OCI-LY1 (cell line): Measurements from ENCODE around the gene ANTKMT.

Source experiments
- H2AFZ ChIP-seq: fragments of 200-600 bp; sonication (generic), shearing (Covaris generic); 2 replicates; pipeline ENCODE4 v1.6.0; 2014; ENCODE audit warnings: antibody characterized with exemption, mild to moderate bottlenecking, low read length
- H3F3A ChIP-seq: fragments of 200-600 bp; sonication (generic), shearing (Covaris generic); 2 replicates; pipeline ENCODE4 v1.6.0; 2014; ENCODE audit warnings: mild to moderate bottlenecking, antibody characterized with exemption, low read length, moderate library complexity; ENCODE audit not compliant: insufficient read depth
- H3K27ac ChIP-seq: fragments of 200-600 bp; sonication (generic); 2 replicates; pipeline ENCODE4 v1.5.1; 2014; ENCODE audit warnings: low read length, mixed run types, mild to moderate bottlenecking, low read depth; ENCODE audit not compliant: poor library complexity, severe bottlenecking
- H3K27me3 ChIP-seq: fragments of 200-600 bp; sonication (generic); 2 replicates; pipeline ENCODE4 v1.6.0; 2014; ENCODE audit warnings: antibody characterized with exemption, mild to moderate bottlenecking, low read length, moderate library complexity; ENCODE audit not compliant: insufficient read depth
- H3K36me3 ChIP-seq: fragments of 200-600 bp; sonication (generic); 2 replicates; pipeline ENCODE4 v1.6.1; 2014; ENCODE audit warnings: mild to moderate bottlenecking, antibody characterized with exemption, low read length, moderate library complexity, mixed read lengths; ENCODE audit not compliant: insufficient read depth
- H3K4me1 ChIP-seq: fragments of 200-600 bp; sonication (generic); 2 replicates; pipeline ENCODE4 v1.5.1; 2014; ENCODE audit warnings: mild to moderate bottlenecking, low read length, moderate library complexity; ENCODE audit not compliant: insufficient read depth, severe bottlenecking
- H3K4me2 ChIP-seq: fragments of 200-600 bp; sonication (generic), shearing (Covaris generic); 2 replicates; pipeline ENCODE4 v1.6.1; 2014; ENCODE audit warnings: low read length
- H3K4me3 ChIP-seq: fragments of 200-600 bp; sonication (generic); 2 replicates; pipeline ENCODE4 v1.5.1; 2014; ENCODE audit warnings: low read length, low read depth, mild to moderate bottlenecking, mixed read lengths; ENCODE audit not compliant: poor library complexity, severe bottlenecking
- H3K79me2 ChIP-seq: fragments of 200-600 bp; shearing (Covaris generic); 2 replicates; pipeline ENCODE4 v1.6.1; 2016; ENCODE audit warnings: mixed run types, low read length, mixed read lengths; ENCODE audit not compliant: insufficient read depth
- H3K9ac ChIP-seq: fragments of 200-600 bp; sonication (generic), shearing (Covaris generic); 2 replicates; pipeline ENCODE4 v1.6.1; 2014; ENCODE audit warnings: mild to moderate bottlenecking, low read length, mixed read lengths
- H3K9me2 ChIP-seq: fragments of 200-600 bp; sonication (generic), shearing (Covaris generic); 2 replicates; pipeline ENCODE4 v1.6.1; 2014; ENCODE audit warnings: low read depth, mild to moderate bottlenecking, low read length, mixed read lengths
- H3K9me3 ChIP-seq: fragments of 200-600 bp; shearing (Covaris generic); 2 replicates; pipeline ENCODE4 v1.6.1; 2014; ENCODE audit warnings: low read length, mixed read lengths
- H4K20me1 ChIP-seq: fragments of 200-600 bp; sonication (generic), shearing (Covaris generic); 2 replicates; pipeline ENCODE4 v1.6.0; 2016; ENCODE audit warnings: mild to moderate bottlenecking, low read length; ENCODE audit not compliant: insufficient read depth
- EZH2 ChIP-seq: fragments of 200-600 bp; sonication (generic), shearing (Covaris generic); IDR thresholded peaks from 2 replicates; pipeline ENCODE4 v1.8.0; 2017; ENCODE audit warnings: borderline replicate concordance, mixed run types, mild to moderate bottlenecking, antibody characterized with exemption, low read length, moderate library complexity, mixed read lengths
- TF ChIP-seq, protein P1 (sequence below): fragments of 200-600 bp; sonication (generic), shearing (Covaris generic); IDR thresholded peaks from 2 replicates; pipeline ENCODE4 v1.5.1; 2017; ENCODE audit warnings: mild to moderate bottlenecking, antibody characterized with exemption, low read length, moderate library complexity, mixed read lengths

The ANTKMT gene

DNA sequence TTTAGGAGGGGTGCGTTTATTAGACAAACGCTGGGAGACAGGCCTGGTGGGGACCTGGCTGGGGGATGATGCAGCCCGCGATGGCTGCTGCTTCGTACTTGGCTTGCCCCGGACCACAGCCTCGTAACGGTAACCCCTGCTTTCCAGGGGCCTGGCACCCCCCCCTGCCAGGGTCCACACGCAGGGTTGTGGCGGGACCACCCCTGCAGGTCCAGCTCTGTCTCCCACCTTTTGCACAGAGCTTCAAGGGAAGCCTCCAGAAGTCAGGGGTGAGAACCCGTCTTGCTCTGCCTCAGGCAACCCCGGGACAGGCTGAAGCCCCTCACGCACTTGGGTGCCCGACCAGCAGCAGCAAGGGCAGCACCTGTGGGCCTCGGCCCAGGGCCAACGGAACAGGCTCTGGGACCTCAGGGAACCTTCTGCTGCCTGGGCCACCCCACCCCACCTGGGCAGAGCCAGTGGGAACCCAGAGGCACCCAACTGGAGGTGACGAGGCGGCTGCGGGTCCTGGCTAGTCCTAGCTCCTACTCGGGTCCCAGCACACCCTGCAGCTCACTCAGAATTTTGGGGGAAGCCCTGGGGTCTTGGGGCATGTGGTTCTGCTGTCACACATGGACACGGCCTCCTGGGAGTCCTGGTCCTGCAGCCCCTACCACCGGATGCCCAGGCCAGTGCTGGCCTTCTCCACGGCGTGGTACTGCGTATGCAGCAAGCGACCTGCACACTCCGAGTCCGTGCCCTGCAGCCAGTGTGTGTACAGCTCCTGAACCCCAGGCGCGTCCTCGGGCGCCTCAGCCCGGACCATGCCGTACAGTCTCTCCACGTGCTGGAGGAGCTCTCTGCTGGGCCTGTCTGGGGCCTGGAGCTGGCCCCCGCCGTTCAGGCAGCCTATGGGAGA lies 9.1 kb downstream of the ANTKMT start:
- TF ChIP-seq, protein P1, sequence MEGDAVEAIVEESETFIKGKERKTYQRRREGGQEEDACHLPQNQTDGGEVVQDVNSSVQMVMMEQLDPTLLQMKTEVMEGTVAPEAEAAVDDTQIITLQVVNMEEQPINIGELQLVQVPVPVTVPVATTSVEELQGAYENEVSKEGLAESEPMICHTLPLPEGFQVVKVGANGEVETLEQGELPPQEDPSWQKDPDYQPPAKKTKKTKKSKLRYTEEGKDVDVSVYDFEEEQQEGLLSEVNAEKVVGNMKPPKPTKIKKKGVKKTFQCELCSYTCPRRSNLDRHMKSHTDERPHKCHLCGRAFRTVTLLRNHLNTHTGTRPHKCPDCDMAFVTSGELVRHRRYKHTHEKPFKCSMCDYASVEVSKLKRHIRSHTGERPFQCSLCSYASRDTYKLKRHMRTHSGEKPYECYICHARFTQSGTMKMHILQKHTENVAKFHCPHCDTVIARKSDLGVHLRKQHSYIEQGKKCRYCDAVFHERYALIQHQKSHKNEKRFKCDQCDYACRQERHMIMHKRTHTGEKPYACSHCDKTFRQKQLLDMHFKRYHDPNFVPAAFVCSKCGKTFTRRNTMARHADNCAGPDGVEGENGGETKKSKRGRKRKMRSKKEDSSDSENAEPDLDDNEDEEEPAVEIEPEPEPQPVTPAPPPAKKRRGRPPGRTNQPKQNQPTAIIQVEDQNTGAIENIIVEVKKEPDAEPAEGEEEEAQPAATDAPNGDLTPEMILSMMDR: no peak
- TF ChIP-seq EZH2: no peak
- Histone ChIP-seq H3K36me3 (peaks cover 49% of the 10 kb centered on the region), H3K9me2 (no peaks in the 10 kb centered on the region), H3K27ac (peak overlapping the region; percentile 58), H3K9ac (peak overlapping the region; percentile 43; the same call in 1 of the 2 replicates), H3F3A (peaks cover 4% of the 10 kb centered on the region; the same call in 1 of the 2 replicates), H2AFZ (no peak overlapping the region), H4K20me1 (no peaks in the 10 kb centered on the region), H3K79me2 (no peaks in the 10 kb centered on the region), H3K9me3 (no peaks in the 10 kb centered on the region), H3K27me3 (no peaks in the 10 kb centered on the region), H3K4me2 (peak overlapping the region; percentile 57), H3K4me1 (peaks cover 22% of the 10 kb centered on the region), H3K4me3 (peak overlapping the region; percentile 93)

DNA sequence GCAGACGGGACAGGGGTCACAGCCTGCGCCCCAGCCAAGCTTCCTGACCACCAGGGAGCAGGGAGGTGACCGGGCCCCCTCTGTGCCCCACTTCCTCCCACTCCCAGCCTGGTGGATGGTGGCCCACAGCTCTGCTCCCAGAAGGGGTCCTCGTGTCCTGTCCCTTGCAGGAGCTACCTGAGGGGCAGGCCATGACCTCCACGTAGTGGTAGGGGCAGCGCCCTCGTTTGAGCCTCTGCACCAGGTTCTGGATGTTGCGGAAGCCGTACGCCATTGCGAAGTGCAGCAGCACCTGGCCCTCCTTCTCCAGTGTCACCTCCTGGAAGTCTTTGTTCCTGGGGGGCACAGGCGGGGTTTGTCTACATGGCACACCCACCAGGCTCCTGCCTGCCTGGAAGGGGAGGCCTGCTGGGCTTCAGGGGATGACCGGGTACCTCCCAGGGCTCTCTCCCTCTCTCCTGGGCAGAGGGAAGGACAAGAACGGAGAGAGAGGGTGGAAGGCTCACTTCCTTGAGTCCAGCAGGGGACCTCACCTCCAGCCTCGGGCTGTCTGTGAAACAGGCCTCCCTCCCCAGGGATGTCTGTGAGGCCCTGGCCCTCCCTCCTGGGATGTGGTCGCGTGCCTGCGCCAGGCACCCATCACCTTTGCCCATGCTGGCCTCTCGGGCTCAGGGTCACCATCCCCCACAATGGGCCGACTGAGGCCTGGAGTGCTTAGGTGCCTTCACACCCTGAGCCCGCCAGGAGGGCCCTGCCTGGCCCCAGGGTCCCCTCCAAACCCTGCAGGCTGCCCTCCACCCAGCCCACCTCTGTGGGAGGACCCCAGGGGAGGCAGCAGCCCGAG lies 9.9 kb downstream of the ANTKMT start:
- peaks cover 23% of the 10 kb centered on the region for H3K4me1 ChIP-seq
- no peak overlapping the region for H3K4me3 ChIP-seq
- H3K4me2 ChIP-seq: no peak overlapping the region
- H3K79me2 ChIP-seq: no peaks in the 10 kb centered on the region
- H4K20me1 ChIP-seq: no peaks in the 10 kb centered on the region
- H3K9me3 ChIP-seq: no peaks in the 10 kb centered on the region
- peak overlapping the region; percentile 58 for H3K27ac ChIP-seq
- no peak for TF ChIP-seq EZH2
- TF ChIP-seq, protein P1: no peak
- peaks cover 4% of the 10 kb centered on the region; the same call in 1 of the 2 replicates for H3F3A ChIP-seq
- H3K9ac ChIP-seq: no peak overlapping the region
- no peaks in the 10 kb centered on the region for H3K27me3 ChIP-seq
- no peak overlapping the region for H2AFZ ChIP-seq
- peaks cover 58% of the 10 kb centered on the region for H3K36me3 ChIP-seq
- H3K9me2 ChIP-seq: no peaks in the 10 kb centered on the region

DNA sequence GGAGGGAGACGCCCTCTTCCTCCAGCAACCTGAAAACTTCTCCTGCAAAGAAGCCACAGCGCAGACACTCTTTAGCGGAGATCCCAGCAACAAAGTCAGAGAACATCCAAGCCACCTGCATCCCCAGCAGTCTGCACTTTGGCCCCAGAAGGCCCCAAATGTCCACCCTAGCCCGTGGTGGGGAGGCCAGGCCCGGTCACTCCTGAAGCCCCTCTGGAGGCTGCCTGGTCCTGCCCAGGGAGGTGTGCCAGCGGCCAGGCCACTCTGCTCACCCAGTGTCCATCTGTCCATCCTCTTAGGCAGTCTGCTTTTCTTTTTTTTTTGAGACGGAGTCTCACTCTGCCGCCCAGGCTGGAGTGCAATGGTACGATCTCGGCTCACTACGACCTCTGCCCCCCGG lies 11.4 kb downstream of the ANTKMT start:
- Histone ChIP-seq H3K9ac (no peak overlapping the region), H3K79me2 (no peaks in the 10 kb centered on the region), H3K9me2 (no peaks in the 10 kb centered on the region), H3K36me3 (peaks cover 69% of the 10 kb centered on the region), H3F3A (no peaks in the 10 kb centered on the region), H3K4me2 (no peak overlapping the region), H3K4me1 (peaks cover 30% of the 10 kb centered on the region), H3K27ac (peak overlapping the region; percentile 34), H3K4me3 (no peak overlapping the region), H4K20me1 (no peaks in the 10 kb centered on the region), H3K27me3 (no peaks in the 10 kb centered on the region), H3K9me3 (no peaks in the 10 kb centered on the region), H2AFZ (no peak overlapping the region)
- TF ChIP-seq, protein P1: no peak
- TF ChIP-seq EZH2: no peak
